NCI-H345 treated with DMSO at 0.1 percent for 48 hours (cell line): ENCODE results near the gene TRPT1.

Source experiments
- DNase-seq: peaks from one replicate; lab custom pipeline; 2025; ENCODE audit not compliant: unreplicated experiment; lab: John Stamatoyannopoulos, UW

The TRPT1 gene

DNA sequence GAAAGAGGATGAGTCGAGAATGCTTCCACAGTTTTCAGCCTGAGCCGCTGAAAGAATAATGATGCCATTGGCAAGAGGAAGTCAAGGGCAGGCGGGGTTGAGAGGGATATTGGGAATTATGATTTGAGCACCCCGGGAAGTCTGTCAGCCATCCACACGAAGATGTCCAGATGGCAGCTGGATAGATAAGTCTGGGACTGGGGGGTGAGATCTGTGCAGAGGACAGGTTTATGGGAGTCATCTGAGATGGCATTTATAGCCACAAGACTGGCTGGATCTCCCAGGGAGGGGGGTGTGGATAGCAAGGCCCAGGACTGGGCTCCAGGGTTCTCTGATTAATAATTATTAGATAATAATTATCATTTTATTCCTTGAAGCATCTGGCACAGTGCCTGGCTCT is 45.1 kb downstream of the TRPT1 start:
- no peak for DNase-seq

GRCh38 chr11:64178951-64179639 is 46.9 kb downstream of the TRPT1 start:
- no peak for DNase-seq

- no peak for DNase-seq
These were observed 47.8 kb downstream of the TRPT1 start for GRCh38 chr11:64178203-64178602.

DNA sequence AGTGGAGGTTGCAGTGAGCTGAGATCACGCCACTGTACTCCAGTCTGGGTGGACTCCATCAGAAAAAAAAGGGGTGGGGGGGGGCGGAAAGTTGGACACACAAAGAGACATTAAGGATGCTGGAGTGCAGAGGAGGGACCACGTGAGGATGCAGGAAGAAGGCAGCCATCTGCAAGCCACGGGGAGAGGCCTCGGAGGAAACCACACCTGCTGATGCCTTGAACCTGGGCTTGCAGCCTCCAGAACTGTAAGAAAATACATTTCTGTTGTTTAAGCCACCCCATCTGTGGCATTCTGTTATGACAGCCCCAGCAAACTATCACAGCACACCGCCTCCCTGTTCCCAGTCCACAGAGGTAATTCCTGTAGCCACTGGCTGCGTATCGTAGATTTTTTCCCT is 49.2 kb downstream of the TRPT1 start:
- DNase-seq, result no peak
